GM19099 (cell line): Measurements from ENCODE around the gene FXYD4.

Source experiments
- POLR2A ChIP-seq: IDR thresholded peaks from 3 replicates; pipeline ENCODE4 v1.6.1; 2011; ENCODE audit warnings: low read depth; ENCODE audit not compliant: insufficient read length; ENCODE audit errors: extremely low read depth

FXYD4 gene, protein sequence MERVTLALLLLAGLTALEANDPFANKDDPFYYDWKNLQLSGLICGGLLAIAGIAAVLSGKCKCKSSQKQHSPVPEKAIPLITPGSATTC

DNA sequence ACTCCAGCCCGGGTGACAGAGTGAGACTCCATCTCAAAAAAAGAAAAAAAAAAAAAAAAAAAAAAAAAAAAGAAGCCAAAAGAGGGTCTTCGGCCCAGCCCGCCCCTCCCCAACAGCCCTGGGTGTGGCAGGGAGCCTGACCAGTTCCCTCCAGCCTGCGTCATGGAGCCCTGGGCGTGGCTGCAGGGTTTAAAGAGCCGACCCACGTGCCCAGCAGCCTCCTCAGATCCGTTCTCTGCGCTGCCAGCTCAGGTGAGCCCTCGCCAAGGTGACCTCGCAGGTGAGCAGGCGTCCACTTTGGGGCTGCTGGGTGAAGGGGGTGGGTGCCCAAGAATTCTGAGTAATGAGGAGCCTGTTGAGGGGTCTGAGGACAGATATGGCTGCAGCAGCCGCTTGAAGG lies at the start of gene FXYD4:
Gene FXYD4 (plus strand): TSS at position 219 of the 400 bp plus-strand sequence. CDS start 2,111 bp downstream, outside the sequence.
- TF ChIP-seq POLR2A: no peak

DNA sequence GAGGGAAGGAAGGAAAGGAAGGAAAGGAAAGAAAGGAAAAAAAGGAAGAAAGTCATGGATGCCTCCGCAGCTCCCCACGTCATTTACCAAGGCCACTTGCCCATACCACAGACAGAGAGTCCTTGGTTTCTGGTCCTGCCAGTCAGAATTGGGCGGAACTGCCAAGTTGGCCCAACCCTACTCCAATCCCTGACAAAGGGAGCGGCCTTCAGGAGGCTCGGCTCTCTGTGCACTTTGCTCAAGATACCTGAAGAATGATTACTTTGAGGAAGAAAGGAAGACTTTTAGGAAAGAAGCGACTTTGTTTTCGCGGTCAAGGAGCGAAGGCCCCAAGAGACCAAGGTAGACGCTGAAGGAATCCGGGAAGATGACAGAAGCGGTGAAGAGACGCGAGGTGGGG lies 49.1 kb upstream of the FXYD4 start:
- TF ChIP-seq POLR2A: no peak

DNA sequence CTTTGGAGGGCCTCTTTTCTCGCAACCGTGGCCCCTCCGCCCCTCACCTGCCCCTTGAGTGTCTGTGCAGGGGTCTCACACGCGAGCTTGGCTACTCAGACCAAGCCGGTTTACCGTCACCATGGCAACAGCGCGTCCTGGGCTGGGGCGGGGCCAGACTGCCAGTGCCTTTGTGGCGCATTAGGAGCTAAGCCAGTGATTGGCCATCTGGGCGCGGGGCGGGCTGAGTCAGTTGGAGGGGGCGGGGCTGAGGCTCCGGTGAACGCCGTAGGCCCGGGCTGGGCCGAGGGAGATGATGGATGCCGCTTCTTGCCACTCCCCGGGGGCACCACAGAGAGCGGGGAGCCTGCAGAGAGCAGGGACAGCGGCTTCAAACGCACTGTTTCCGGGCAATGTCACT lies 48.7 kb upstream of the FXYD4 start:
- TF ChIP-seq POLR2A: no peak

DNA sequence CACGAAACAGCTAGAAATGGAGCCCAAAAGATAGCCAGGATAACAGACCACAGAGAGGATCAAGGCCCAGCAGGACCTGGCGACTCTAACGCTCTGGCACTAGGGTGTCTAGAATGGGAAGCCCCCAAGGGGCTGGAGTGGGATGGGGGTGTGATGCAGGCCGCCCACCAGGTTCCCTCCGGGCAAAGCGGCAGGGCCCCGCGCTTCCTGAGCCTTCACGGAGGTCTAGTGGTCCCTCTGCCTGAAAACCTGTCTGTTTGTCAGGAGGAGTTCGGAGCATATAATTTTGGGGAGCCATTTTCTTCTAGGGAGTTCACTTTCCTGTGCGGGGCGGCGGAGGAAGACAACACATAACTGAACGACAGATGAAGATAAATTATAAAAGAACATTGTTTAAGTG lies 48.2 kb upstream of the FXYD4 start:
- no peak for TF ChIP-seq POLR2A

DNA sequence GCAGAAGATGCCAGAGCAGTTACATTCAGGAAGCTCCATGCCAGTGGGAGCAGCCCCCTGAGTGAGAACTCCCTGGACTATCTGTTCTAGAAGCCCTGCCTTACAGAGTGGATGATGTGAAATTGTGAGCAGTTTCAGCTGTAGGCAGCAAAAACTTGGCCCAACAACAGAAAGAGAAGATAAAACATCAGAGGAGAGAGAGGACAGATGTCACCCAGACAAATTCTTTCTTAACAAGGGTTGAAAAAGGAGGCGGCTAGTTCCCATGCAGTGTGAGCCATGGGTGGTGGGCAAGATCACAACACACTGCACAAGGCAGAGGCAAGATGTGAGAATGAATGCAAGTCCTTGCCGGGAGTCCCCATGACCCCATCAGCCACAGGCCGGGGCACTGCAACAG lies 46.6 kb upstream of the FXYD4 start:
- no peak for TF ChIP-seq POLR2A

DNA sequence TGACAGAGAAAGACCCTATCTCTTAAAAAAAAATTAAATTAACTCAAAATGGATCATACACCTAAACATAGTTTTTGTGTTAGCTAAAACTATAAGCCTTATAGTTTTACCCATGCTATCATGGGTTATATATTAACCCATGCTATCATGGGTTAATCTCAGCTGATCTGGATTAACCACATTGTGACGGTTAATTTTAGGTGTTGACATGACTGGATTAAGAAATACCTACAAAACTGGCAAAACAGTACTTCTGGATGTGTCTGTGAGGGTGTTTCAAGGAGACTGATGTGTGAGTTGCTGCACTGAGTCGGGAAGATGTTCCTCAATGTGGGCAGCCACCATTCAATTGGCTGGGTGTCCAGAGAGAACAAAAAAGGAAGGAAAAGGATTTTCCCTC lies 44.3 kb upstream of the FXYD4 start:
- TF ChIP-seq POLR2A: no peak

DNA sequence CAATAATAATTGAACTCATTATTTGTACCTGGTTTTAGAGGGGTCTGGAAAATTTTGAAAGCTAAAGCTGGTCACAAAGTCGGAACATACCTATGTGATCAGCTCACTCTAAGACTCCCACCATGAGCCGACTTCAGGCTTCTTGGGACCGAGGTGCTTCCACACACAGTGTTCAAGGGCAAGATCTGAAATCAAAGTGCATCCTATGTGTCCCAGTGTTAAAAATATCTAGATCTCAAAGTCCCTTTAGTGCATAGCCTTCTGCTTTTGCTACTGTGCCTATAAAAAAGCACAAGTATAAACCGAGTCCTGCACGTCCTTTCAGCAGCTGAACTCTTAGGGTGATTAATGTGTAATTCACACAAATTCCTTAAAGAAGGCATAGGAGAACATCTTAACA lies 43.5 kb upstream of the FXYD4 start:
- TF ChIP-seq POLR2A: no peak

DNA sequence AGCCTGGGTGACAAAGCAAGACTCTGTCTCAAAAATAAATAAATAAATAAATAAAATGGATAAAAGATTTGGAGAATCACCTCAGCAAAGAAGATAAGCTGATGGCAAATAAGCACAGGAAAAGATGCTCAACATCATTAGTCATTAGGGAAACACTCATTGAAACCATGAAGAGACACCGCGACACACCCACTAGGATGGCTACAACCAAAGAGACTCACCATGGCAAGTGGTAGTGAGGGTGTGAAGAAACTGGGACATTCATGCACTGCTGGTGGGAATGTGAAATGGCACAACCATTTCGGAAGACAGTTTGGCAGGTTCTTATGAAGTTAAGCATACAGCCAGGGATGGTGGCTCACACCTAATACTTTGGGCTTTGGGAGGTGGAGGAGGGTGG lies 37.8 kb upstream of the FXYD4 start:
- TF ChIP-seq POLR2A: no peak

DNA sequence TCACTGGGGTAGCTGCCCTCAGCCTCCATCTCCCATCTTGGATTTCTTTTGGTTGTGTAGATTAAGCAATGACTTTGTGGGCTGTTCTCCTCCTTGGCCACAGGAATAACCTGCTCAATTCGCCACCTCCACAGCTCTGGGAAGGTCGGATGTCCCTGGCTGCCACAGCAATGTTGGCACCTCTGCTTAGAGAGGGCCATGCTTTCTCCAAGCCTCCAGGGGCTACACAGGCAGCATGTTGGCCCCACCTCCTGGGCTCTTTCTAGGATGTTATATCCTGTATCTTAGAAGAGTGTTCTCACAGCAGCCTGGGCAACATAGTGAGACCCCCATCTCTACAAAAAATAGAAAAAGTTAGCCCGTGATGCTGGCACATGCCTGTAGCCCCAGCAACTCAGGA lies 35.4 kb upstream of the FXYD4 start:
- no peak for TF ChIP-seq POLR2A

DNA sequence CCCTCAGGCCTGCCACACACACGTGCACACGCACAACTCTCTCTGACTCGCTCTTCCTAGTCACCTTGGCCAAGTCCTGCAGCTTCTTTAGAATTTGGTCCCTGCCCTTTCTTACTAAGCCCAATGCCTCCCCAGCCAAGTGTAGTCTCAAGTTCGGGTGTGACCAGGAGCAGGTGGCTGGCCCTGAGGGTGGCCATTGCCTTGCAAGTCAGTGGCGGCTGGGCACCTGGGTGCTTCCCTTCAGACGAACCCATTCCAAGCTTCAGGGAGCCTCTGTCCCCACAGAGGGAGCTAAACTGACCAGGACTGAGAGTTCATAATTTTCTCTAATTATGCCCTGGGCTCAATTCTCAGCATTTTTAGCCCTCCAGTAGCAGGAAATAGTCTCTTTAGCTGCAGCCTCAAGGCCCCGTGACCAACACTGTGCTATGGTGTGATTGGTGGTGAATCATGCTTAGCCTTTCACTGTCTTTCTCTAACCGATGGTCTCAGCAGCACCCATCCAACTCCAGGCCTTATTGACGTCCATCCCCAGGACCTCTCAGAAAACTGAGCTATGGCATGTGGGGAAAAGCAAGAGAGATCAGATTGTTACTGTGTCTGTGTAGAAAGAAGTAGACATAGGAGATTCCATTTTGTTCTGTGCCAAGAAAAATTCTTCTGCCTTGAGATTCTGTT lies 34.7 kb upstream of the FXYD4 start:
- no peak for TF ChIP-seq POLR2A

DNA sequence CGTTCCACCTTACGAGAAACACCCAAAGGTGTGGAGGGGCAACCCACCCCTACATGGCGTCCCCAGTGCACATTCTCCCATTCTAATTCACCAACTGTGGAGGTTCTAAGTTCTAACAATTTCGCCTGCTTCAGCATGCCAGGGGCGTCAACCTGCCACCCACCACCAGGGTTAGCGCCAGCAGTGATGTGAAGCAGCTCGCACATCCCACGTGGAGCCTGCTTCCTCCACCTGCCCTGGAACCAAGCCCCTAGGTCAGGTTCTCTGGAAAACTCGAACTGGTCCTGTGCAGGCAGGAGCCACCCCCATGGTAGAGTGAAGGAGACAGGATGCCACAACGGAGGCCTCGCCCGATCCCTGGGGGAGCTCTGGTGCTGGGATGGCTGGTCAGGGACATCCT lies 33.3 kb upstream of the FXYD4 start:
- TF ChIP-seq POLR2A: no peak

DNA sequence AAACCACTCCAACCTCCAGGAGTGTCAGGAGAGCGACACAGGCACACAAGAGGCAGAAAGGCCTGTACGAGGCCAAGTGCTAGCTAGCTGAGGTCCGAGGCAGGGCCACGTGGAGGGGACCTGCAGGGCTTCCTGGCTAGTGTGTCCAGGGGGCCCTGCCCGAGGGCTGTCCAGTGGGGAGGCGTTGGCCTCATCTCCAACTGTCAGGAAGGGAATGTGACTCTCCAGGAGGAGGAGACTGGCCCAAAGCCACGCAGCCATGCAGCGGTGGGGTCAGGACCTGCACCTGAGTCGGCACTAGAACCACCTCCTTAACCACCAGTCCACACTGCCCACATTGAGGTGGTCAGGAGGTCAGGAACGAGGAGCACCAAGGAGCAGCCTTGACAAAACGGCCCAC lies 32.3 kb upstream of the FXYD4 start:
- no peak for TF ChIP-seq POLR2A

DNA sequence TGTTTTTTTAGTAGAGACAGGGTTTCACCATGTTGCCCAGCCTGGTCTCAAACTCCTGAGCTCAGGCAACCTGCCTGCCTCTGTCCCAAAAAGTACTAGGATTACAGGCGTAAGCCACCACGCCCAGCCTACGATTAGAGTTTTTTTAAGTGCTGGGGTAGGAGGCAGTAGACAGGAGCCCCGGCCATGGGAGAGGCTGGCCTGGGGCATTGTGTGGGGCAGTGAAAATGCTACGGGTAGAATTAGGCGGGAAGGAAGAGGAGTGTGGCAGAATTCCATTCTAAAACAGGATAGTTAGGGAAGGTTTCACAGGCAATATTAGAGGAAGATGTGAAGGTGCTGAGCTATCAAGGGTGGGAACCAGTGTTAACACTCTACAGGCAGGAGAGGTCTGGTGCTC lies 31.3 kb upstream of the FXYD4 start:
- no peak for TF ChIP-seq POLR2A

DNA sequence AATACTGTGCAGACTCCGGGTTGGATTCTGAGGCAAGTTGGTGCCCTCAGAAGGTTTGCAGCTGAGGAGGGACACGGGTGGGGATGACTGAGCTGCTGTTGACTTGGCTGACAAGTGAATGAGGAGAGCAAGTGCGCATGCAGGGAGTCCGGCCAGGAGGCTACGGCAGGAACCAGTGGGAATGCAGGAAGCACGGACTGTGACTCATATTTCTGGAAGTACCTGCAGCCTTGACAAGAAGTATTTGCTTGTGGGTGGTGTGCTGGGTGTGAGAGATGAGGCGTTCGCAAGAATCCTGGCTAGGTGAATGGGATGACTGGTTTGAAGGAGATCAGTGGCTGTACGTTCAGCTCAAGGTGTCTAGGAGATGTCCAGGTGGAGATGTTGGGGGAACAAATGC lies 30.8 kb upstream of the FXYD4 start:
- TF ChIP-seq POLR2A: no peak

DNA sequence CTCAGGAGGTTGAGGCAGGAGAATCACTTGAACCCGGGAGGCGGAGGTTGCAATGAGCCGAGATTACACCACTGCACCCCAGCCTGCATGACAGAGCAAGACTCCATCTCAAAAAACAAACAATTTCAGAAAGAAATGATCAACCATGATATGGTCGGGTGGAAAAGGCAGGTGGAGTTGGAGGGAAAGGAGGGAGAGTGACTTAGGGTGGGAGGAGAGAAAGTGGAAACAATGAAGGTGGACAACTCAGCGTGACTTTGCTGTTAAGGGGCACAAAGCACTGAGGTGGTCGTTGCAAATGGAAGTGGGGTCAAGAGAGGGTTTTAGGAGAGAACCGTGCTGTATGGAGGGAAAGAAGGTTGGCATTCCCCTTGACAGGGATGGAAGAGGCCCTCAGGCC lies 30.0 kb upstream of the FXYD4 start:
- TF ChIP-seq POLR2A: no peak

DNA sequence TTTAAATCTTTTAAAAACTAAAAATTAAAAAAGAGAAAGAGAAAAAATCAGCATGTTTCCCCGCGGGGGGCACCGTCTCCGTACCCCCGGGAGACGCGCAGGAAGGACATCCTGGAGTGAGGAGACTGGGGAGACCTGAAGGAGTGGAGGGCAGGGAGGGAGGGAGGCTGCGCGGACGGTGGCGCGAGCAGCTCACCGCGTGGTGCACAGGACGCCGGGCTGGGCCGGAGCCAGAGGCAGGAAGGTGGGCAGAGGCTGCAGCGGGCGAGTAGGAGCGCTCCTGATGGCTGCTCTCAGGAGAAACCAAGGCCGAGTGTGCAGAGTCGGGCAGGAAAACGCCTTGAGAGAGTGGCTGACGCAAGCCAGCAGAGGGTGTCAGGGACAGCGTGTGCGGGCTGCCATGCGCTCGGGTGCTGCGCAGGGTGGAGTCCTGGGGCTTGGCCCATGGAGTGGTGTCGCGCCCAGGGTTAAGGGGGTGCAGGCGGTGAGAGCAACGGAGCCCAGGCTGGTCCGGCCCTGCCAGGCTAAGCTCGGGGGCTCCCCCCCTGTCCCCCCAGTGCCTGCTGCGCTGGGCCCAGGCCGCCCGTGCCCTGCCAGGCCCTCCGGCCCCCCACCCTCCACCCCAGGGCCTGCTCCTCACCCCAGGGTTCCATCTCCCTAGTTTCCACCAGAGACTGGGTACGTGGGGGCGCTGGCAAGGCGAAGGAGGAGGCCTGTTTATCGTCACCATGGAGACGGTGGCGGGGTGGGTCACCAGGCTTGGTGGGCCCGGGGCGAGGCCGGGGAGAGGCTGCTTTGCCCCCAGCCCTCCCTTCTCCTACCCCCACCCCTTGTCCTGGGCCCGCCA lies 28.9 kb upstream of the FXYD4 start:
- no peak for TF ChIP-seq POLR2A

DNA sequence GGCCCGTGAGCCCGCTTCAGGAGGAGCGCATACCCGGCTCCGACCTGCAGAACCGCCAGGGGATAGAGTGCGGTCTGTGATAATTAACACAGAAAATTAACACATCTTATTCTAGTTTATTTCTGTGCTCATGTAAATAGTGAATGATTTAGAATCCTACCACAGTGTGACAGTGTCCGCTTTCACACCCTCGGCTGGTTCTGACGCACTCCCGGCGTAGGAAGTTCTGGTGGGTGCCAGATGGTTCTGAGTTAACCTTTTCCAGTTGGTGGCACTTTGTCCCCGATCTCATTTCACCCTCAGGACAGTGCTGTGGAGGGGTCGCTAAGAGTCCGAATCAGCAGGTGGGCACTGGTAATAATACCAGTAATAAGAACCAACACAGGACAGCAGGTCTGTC lies 28.3 kb upstream of the FXYD4 start:
- TF ChIP-seq POLR2A: no peak

DNA sequence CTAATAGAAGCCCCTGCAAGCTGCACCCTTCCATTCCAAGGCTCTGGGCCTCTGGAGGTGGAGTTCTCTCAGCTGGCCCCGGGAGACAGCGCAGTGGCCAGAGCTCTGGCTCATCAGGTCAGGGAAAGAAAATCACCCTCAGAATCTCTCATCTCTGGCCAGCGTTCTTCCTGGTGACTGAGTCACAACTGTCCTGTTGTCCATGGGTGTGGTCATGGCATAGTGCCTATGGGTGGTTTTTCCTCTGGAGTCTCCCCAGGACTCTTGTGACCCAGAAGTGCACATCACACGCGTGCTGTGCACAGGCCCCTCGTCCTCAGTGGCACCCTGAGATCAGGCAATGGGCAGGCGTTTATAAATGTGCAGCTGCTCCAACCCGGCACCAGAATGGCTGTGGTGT lies 27.4 kb upstream of the FXYD4 start:
- no peak for TF ChIP-seq POLR2A
